Measurements from ENCODE around the gene NCKAP5. TPM values are rescaled to one million over a fixed set of nuclear protein-coding genes. Genes with fewer than 3 reads are reported as not detected.

Gene NCKAP5
- total and polyA plus RNA-seq, 2 of the 8 experiments (the other 6 are each of a cell fraction or from before 2014, with no cell fraction given): 0.27 to 0.86 TPM

DNA sequence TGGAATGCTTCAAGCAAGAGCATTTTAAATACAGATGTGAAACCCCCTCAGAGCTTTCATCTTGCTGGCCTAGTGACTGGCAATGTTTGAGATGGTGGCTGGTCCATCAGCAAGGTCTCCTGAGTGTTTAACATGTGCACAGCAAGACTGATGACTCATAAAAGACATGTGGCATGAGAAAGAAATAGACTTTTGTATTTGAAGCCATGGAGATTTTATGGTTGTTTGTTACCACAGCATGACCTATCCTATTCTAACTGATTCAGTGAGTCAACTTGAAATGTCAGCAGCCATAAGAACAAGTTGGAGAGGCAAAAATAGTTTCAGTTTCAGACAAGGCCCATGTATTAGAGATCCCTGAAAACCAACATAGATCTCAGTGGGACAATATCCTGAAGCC is 743.5 kb downstream of the NCKAP5 start (continued):
- TF ChIP-seq, protein P1, sequence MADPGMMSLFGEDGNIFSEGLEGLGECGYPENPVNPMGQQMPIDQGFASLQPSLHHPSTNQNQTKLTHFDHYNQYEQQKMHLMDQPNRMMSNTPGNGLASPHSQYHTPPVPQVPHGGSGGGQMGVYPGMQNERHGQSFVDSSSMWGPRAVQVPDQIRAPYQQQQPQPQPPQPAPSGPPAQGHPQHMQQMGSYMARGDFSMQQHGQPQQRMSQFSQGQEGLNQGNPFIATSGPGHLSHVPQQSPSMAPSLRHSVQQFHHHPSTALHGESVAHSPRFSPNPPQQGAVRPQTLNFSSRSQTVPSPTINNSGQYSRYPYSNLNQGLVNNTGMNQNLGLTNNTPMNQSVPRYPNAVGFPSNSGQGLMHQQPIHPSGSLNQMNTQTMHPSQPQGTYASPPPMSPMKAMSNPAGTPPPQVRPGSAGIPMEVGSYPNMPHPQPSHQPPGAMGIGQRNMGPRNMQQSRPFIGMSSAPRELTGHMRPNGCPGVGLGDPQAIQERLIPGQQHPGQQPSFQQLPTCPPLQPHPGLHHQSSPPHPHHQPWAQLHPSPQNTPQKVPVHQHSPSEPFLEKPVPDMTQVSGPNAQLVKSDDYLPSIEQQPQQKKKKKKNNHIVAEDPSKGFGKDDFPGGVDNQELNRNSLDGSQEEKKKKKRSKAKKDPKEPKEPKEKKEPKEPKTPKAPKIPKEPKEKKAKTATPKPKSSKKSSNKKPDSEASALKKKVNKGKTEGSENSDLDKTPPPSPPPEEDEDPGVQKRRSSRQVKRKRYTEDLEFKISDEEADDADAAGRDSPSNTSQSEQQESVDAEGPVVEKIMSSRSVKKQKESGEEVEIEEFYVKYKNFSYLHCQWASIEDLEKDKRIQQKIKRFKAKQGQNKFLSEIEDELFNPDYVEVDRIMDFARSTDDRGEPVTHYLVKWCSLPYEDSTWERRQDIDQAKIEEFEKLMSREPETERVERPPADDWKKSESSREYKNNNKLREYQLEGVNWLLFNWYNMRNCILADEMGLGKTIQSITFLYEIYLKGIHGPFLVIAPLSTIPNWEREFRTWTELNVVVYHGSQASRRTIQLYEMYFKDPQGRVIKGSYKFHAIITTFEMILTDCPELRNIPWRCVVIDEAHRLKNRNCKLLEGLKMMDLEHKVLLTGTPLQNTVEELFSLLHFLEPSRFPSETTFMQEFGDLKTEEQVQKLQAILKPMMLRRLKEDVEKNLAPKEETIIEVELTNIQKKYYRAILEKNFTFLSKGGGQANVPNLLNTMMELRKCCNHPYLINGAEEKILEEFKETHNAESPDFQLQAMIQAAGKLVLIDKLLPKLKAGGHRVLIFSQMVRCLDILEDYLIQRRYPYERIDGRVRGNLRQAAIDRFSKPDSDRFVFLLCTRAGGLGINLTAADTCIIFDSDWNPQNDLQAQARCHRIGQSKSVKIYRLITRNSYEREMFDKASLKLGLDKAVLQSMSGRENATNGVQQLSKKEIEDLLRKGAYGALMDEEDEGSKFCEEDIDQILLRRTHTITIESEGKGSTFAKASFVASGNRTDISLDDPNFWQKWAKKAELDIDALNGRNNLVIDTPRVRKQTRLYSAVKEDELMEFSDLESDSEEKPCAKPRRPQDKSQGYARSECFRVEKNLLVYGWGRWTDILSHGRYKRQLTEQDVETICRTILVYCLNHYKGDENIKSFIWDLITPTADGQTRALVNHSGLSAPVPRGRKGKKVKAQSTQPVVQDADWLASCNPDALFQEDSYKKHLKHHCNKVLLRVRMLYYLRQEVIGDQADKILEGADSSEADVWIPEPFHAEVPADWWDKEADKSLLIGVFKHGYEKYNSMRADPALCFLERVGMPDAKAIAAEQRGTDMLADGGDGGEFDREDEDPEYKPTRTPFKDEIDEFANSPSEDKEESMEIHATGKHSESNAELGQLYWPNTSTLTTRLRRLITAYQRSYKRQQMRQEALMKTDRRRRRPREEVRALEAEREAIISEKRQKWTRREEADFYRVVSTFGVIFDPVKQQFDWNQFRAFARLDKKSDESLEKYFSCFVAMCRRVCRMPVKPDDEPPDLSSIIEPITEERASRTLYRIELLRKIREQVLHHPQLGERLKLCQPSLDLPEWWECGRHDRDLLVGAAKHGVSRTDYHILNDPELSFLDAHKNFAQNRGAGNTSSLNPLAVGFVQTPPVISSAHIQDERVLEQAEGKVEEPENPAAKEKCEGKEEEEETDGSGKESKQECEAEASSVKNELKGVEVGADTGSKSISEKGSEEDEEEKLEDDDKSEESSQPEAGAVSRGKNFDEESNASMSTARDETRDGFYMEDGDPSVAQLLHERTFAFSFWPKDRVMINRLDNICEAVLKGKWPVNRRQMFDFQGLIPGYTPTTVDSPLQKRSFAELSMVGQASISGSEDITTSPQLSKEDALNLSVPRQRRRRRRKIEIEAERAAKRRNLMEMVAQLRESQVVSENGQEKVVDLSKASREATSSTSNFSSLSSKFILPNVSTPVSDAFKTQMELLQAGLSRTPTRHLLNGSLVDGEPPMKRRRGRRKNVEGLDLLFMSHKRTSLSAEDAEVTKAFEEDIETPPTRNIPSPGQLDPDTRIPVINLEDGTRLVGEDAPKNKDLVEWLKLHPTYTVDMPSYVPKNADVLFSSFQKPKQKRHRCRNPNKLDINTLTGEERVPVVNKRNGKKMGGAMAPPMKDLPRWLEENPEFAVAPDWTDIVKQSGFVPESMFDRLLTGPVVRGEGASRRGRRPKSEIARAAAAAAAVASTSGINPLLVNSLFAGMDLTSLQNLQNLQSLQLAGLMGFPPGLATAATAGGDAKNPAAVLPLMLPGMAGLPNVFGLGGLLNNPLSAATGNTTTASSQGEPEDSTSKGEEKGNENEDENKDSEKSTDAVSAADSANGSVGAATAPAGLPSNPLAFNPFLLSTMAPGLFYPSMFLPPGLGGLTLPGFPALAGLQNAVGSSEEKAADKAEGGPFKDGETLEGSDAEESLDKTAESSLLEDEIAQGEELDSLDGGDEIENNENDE (IDR thresholded peaks at IDR 0.05; ENCODE audit: insufficient replicate concordance, low read length): no peak
- TF ChIP-seq EGR1 (IDR thresholded peaks at IDR 0.05; ENCODE audit: borderline replicate concordance, low read depth, low read length) (no peak), POU5F1 (IDR thresholded peaks at IDR 0.05; ENCODE audit: low read depth, low read length) (no peak), RAD21 (IDR thresholded peaks at IDR 0.05 in 1 of 2, conservative IDR thresholded peaks at IDR 0.05 in 1 of 2; ENCODE audit: low read depth in 2 of 2, low read length in 2 of 2) (no peak)
